HepG2 (cell line): ENCODE measurements around the gene TUBB4B. TPM values are rescaled to one million over a fixed set of nuclear protein-coding genes. Genes with fewer than 3 reads are reported as not detected.

Experiments used
- ARID2 ChIP-seq: sonication (generic); formaldehyde crosslinking; IDR thresholded peaks from 2 replicates; pipeline ENCODE4 v1.8.1; 2022; ENCODE audit warnings: mild to moderate bottlenecking, missing genetic modification reagents, borderline replicate concordance
- CC2D1A ChIP-seq: sonication (generic); formaldehyde crosslinking; IDR thresholded peaks from 2 replicates; pipeline ENCODE4 v1.8.1; 2023; ENCODE audit warnings: mild to moderate bottlenecking, missing genetic modification reagents
- CHD4 ChIP-seq: fragments of 200-600 bp; sonication (generic); IDR thresholded peaks from 2 replicates; pipeline ENCODE4 v1.7.0; 2017; ENCODE audit warnings: mild to moderate bottlenecking, low read length, borderline replicate concordance
- ETV6 ChIP-seq: sonication (generic); formaldehyde crosslinking; conservative IDR thresholded peaks from 2 replicates; pipeline ENCODE4 v1.4.0; 2020; ENCODE audit warnings: missing genetic modification reagents
- FOXK1 ChIP-seq: sonication (generic); formaldehyde crosslinking; IDR thresholded peaks from 2 replicates; pipeline ENCODE4 v1.4.0; 2020; ENCODE audit warnings: low read depth, missing genetic modification reagents, borderline replicate concordance
- GPN1 ChIP-seq: sonication (generic); formaldehyde crosslinking; IDR thresholded peaks from 2 replicates; pipeline ENCODE4 v1.5.1; 2020; ENCODE audit warnings: missing genetic modification reagents, borderline replicate concordance
- GRHL1 ChIP-seq: sonication (generic); formaldehyde crosslinking; conservative IDR thresholded peaks from 2 replicates; pipeline ENCODE4 v1.8.0; 2022; ENCODE audit warnings: missing genetic modification reagents
- RAD21 ChIP-seq: fragments of 450-650 bp; formaldehyde crosslinking; IDR thresholded peaks from 2 replicates; pipeline ENCODE4 v1.5.0; 2020; ENCODE audit warnings: mild to moderate bottlenecking
- RFX5 ChIP-seq: IDR thresholded peaks from 2 replicates; pipeline ENCODE4 v1.6.1; 2011; ENCODE audit warnings: low read depth, low read length, improper control_type of control experiment
- RFXANK ChIP-seq: IDR thresholded peaks from 2 replicates; pipeline ENCODE4 v1.6.1; 2016
- RXRA ChIP-seq: sonication (generic); formaldehyde crosslinking; IDR thresholded peaks from 2 replicates; pipeline ENCODE4 v1.5.1; 2020; ENCODE audit warnings: missing genetic modification reagents
- SAFB2 ChIP-seq: sonication (generic); formaldehyde crosslinking; IDR thresholded peaks from 2 replicates; pipeline ENCODE4 v1.5.1; 2020; ENCODE audit warnings: missing genetic modification reagents, low read depth, mild to moderate bottlenecking, borderline replicate concordance
- SNAPC2 ChIP-seq: sonication (generic); formaldehyde crosslinking; IDR thresholded peaks from 2 replicates; pipeline ENCODE4 v1.8.1; 2022; ENCODE audit warnings: mild to moderate bottlenecking, missing genetic modification reagents
- SOX13 ChIP-seq, 3 experiments: fragments of 450-650 bp in 1 of 3; sonication (generic) in 1 of 3; formaldehyde crosslinking in 1 of 3; IDR thresholded peaks in 2 of 3; conservative IDR thresholded peaks in 1 of 3; 2 replicates each; pipeline versions ENCODE4 v1.5.0 to v1.6.1; 2016 to 2020; ENCODE audit warnings: antibody characterized with exemption in 1 of 3, mild to moderate bottlenecking in 1 of 3, missing compliant biosample characterization in 1 of 3, missing genetic modification reagents in 1 of 3, moderate library complexity in 1 of 3
- SRSF1 ChIP-seq: fragments of 200-400 bp; formaldehyde crosslinking; optimal IDR thresholded peaks from 2 replicates; pipeline ENCODE3; 2017; ENCODE audit warnings: mild to moderate bottlenecking, low read depth, low read length, moderate library complexity
- STAT5B ChIP-seq: sonication (generic); formaldehyde crosslinking; IDR thresholded peaks from 2 replicates; pipeline ENCODE4 v1.4.0; 2020; ENCODE audit warnings: missing genetic modification reagents
- XBP1 ChIP-seq: sonication (generic); formaldehyde crosslinking; IDR thresholded peaks from 2 replicates; pipeline ENCODE4 v1.5.0; 2020; ENCODE audit warnings: missing genetic modification reagents
- ZC3H13 ChIP-seq: sonication (generic); formaldehyde crosslinking; IDR thresholded peaks from 2 replicates; pipeline ENCODE4 v1.8.1; 2023; ENCODE audit warnings: mild to moderate bottlenecking, missing genetic modification reagents, moderate library complexity
- ZMYM3 ChIP-seq: sonication (generic); formaldehyde crosslinking; IDR thresholded peaks from 2 replicates; pipeline ENCODE4 v1.5.1; 2020; ENCODE audit warnings: mild to moderate bottlenecking, missing genetic modification reagents
- ZNF383 ChIP-seq: sonication (generic); formaldehyde crosslinking; IDR thresholded peaks from 2 replicates; pipeline ENCODE4 v1.4.0; 2020; ENCODE audit warnings: missing genetic modification reagents, mild to moderate bottlenecking, borderline replicate concordance
- ZNF562 ChIP-seq: sonication (generic); formaldehyde crosslinking; IDR thresholded peaks from 2 replicates; pipeline ENCODE4 v1.8.0; 2022; ENCODE audit warnings: missing genetic modification reagents, borderline replicate concordance
- ZNF576 ChIP-seq: sonication (generic); formaldehyde crosslinking; IDR thresholded peaks from 2 replicates; pipeline ENCODE4 v1.4.0; 2020; ENCODE audit warnings: mild to moderate bottlenecking, missing genetic modification reagents
- ZNF776 ChIP-seq: sonication (generic); formaldehyde crosslinking; IDR thresholded peaks from 2 replicates; pipeline ENCODE4 v1.4.0; 2020; ENCODE audit warnings: mild to moderate bottlenecking, missing genetic modification reagents
- ZNF784 ChIP-seq: sonication (generic); formaldehyde crosslinking; IDR thresholded peaks from 2 replicates; pipeline ENCODE4 v1.5.1; 2020; ENCODE audit warnings: missing genetic modification reagents, mild to moderate bottlenecking, borderline replicate concordance
- polyA plus RNA-seq, 8 experiments: library from polyadenylated mRNA; depleted of rRNA in 3 of 8; stranded (reverse) in 7 of 8; unstranded in 1 of 8; fragments of >200 nt; fragmentation: Illumina TruSeq in 4 of 8; extraction: Trizol in 4 of 8; gene quantifications; 2 replicates each; pipeline versions ENCODE4 v1.2.1 to v1.2.3, GENCODE V29; 2011 to 2016; ENCODE audit warnings: low read depth in 4 of 8, missing spikeins in 1 of 8, mixed read lengths in 1 of 8; ENCODE audit not compliant: insufficient read depth in 1 of 8
- total RNA-seq, 5 experiments: library from RNA; depleted of rRNA; stranded (reverse); fragments of >200 nt; fragmentation: Illumina TruSeq; extraction: Trizol; gene quantifications; 2 replicates each; pipeline ENCODE4 v1.2.3, GENCODE V29; 2016; ENCODE audit warnings: low read depth in 1 of 5
- TF ChIP-seq, protein P1 (sequence below): IDR thresholded peaks from 2 replicates; pipeline ENCODE4 v1.6.1; 2012; ENCODE audit warnings: low read depth, low read length, improper control_type of control experiment

Gene TUBB4B
- total and polyA plus RNA-seq, 2 of the 13 experiments (the other 11 are each of a cell fraction or from before 2014, with no cell fraction given): 182 to 412 TPM

DNA sequence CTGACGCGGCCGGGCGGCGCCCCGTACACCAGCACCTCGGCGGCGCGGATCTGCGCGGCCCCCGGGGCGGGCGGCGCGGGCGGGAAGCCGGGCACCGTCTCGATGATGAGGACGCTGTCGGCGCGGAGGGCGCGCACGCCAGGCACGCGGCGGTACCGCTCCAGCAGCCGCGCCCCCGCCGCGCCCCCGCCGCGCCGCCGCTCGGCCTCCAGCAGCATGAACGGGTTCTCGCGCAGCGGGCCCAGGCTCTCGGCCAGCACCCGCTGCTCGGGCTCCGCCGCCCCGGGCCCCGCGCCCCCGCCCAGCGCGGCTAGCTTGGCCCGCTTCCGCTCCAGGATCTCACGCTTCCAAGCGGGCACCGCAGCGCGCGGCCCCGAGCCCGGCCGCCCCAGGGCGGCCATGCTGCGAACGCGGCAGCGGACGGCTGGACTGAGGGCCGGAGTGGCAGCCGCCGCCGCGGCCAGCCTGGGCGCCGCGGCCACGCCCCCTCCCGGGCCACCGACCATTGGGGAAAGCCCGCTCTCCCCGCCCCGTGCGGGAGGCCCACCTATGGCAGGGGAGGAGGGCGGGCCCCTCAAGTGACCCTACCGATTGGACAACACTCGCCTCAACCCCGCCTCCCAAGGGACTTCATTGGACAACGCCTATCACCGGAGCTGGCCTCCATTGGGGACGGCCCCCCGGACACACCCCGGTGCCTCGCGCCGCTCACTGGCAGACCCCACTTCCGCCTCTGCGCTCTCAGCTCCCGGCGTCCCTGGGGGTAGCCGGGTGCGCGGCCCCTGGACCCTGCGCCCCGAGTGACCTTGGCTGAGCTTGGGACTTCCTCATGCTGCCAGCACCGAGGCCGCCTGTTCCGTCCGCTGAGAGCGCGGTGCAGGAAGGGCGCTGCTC is 40.5 kb upstream of the TUBB4B start, which contains the start of gene TPRN (continued):
- TF ChIP-seq GPN1 (no peak), ZMYM3 (peak; percentile 62; the same call in 1 of the 2 replicates), ZNF776 (CRISPR knock-in tag) (no peak), FOXK1 (CRISPR knock-in tag) (peak; percentile 63), ZC3H13 (CRISPR knock-in tag) (peak; percentile 96; the same call in 1 of the 2 replicates), SOX13 (IDR thresholded peaks at IDR 0.05) (no peak), SOX13 (CRISPR knock-in tag; conservative IDR thresholded peaks at IDR 0.05 in 1 of 2, IDR thresholded peaks at IDR 0.05 in 1 of 2) (peak in 1 of 2 experiments; percentile 63; a peak in 2 of 4 replicates), ZNF562 (CRISPR knock-in tag) (no peak), ARID2 (CRISPR knock-in tag) (0 out of 2 replicates have a peak, but pooled peaks have one; percentile 57), SNAPC2 (peak; percentile 78; the same call in 1 of the 2 replicates), RFXANK (0 out of 2 replicates have a peak, but pooled peaks have one; percentile 76), XBP1 (no peak), ZNF383 (CRISPR knock-in tag) (no peak), CC2D1A (CRISPR knock-in tag) (no peak), RXRA (CRISPR knock-in tag) (peak; percentile 97), ZNF576 (CRISPR knock-in tag) (no peak), RAD21 (no peak; the same call in 1 of the 2 replicates), RFX5 (0 out of 2 replicates have a peak, but pooled peaks have one; percentile 36), ZNF784 (CRISPR knock-in tag) (peak; percentile 80; the same call in 1 of the 2 replicates), CHD4 (no peak), SRSF1 (peak; percentile 66), GRHL1 (CRISPR knock-in tag) (no peak), ETV6 (CRISPR knock-in tag) (no peak), SAFB2 (CRISPR knock-in tag) (0 out of 2 replicates have a peak, but pooled peaks have one; percentile 68), STAT5B (CRISPR knock-in tag) (0 out of 2 replicates have a peak, but pooled peaks have one; percentile 29)
- TF ChIP-seq, protein P1, sequence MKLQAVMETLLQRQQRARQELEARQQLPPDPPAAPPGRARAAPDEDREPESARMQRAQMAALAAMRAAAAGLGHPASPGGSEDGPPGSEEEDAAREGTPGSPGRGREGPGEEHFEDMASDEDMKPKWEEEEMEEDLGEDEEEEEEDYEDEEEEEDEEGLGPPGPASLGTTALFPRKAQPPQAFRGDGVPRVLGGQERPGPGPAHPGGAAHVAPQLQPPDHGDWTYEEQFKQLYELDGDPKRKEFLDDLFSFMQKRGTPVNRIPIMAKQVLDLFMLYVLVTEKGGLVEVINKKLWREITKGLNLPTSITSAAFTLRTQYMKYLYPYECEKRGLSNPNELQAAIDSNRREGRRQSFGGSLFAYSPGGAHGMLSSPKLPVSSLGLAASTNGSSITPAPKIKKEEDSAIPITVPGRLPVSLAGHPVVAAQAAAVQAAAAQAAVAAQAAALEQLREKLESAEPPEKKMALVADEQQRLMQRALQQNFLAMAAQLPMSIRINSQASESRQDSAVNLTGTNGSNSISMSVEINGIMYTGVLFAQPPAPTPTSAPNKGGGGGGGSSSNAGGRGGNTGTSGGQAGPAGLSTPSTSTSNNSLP: no peak
